Peyer's patch (tissue), 4 donors: ENCODE measurements around the gene FLT3. TPM values are rescaled to one million over a fixed set of nuclear protein-coding genes. Genes with fewer than 3 reads are reported as not detected.
"Not testable (repeated sequence)": the region's sequence is repeated elsewhere in the genome, so short reads cannot be mapped to it uniquely, and the experiment has no call there.

Source experiments
- DNase-seq, 3 donors: peaks; one replicate each; pipeline ENCODE4 v3.0.0-alpha.2; 2017 to 2019
- H3K27ac ChIP-seq, 4 donors: fragments of 200-600 bp; sonication (generic); one replicate each; pipeline ENCODE4 v1.5.1; 2016 to 2019
- H3K27me3 ChIP-seq, 2 donors: fragments of 200-600 bp; sonication (generic); one replicate each; pipeline ENCODE4 v1.5.1; 2019
- H3K36me3 ChIP-seq, 3 donors: fragments of 200-600 bp; sonication (generic); one replicate each; pipeline ENCODE4 v1.5.1; 2016 to 2019
- H3K4me1 ChIP-seq, 4 donors: fragments of 200-600 bp; sonication (generic); one replicate each; pipeline ENCODE4 v1.5.1; 2016 to 2019
- H3K4me3 ChIP-seq, 4 donors: fragments of 200-600 bp; sonication (generic); 1 replicate in 3 of 4; 2 replicates in 1 of 4; pipeline ENCODE4 v1.5.1; 2016 to 2019; ENCODE audit warnings: mild to moderate bottlenecking in 1 of 4
- H3K9me3 ChIP-seq, 4 donors: fragments of 200-600 bp; sonication (generic); one replicate each; pipeline ENCODE4 v1.5.1; 2016 to 2019; ENCODE audit warnings: mild to moderate bottlenecking in 1 of 4
- CTCF ChIP-seq, 6 experiments: fragments of 450-650 bp in 4 of 6; fragments of 200-600 bp in 2 of 6; sonication (generic) in 1 of 6; IDR thresholded peaks; one replicate each; pipeline ENCODE4 v1.5.1; 2017 to 2019; ENCODE audit warnings: antibody characterized with exemption in 6 of 6, mild to moderate bottlenecking in 3 of 6, moderate library complexity in 1 of 6
- POLR2A ChIP-seq, 2 donors: fragments of 450-650 bp; IDR thresholded peaks; one replicate each; pipeline ENCODE4 v1.5.1; 2017; ENCODE audit warnings: antibody characterized with exemption in 2 of 2, mild to moderate bottlenecking in 2 of 2, moderate library complexity in 2 of 2
- total RNA-seq, 4 donors: library from RNA; depleted of rRNA; stranded (reverse); fragments of >200 nt; gene quantifications; one replicate each; pipeline ENCODE4 v1.1.0, GENCODE V29; 2016

Gene FLT3
- 10 to 100 TPM in 1 of 4 donors, under 1 TPM in 2, not detected in 1; 0.38 to 10.7 (median 0.67) TPM for total RNA-seq

- peak within 1 kb of the TSS; percentile 48 to 73 (median 52) for H3K4me3 ChIP-seq
These were observed at the start of gene FLT3 for GRCh38 chr13:28100150-28101121. TSS of gene FLT3 (minus strand) at chr13:28100576. CDS start at chr13:28100510, 66 bp downstream.

GRCh38 chr13:28147495-28147894 is 47.1 kb upstream of the FLT3 start:
- TF ChIP-seq CTCF (IDR thresholded peaks at IDR 0.05) (no peak), POLR2A (IDR thresholded peaks at IDR 0.05) (no peak)
- no peak overlapping the region for H3K4me3 ChIP-seq
- H3K9me3 ChIP-seq = no peaks in the 10 kb centered on the region
- no peak for DNase-seq
- H3K4me1 ChIP-seq = peaks cover 0 to 14% (median 2%) of the 10 kb centered on the region in 4 donors
- no peak overlapping the region for H3K27ac ChIP-seq
- no peaks in the 10 kb centered on the region for H3K27me3 ChIP-seq
- no peaks in the 10 kb centered on the region for H3K36me3 ChIP-seq

More at GRCh38 chr13:28100150-28101121, at the start of gene FLT3:
- H3K9me3 ChIP-seq = no peaks in the 10 kb centered on the region
- H3K27me3 ChIP-seq = peaks cover 0 to 14% of the 10 kb centered on the region in 2 donors
- TF ChIP-seq CTCF (IDR thresholded peaks at IDR 0.05) (no peak), POLR2A (IDR thresholded peaks at IDR 0.05) (no peak)
- peak in 2 of 3 donors; percentile 73 to 76 for DNase-seq
- peak within 1 kb of the TSS in 1 of 4 donors; percentile 63 for H3K27ac ChIP-seq
- H3K4me1 ChIP-seq = peaks cover 0 to 15% (median 5%) of the 10 kb centered on the region in 4 donors
- no peaks in the 10 kb centered on the region for H3K36me3 ChIP-seq

DNA sequence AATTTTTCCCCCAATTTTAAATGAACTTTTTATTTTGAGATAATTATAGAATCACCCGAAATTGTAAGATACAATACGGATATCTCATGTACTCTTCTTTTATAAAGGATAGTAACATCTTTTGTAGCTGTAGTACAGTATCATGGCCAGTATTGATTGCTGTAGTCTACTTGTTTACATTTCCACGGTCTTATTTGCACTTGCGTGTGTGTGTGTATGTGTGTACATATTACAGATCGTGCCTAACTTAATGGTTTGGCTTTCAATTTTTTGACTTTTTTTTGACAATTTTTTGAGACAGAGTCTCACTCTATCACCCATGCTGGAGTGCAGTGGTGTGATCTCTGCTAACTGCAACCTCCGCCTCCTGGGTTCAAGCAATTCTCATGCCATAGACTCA is 44.7 kb upstream of the FLT3 start:
- no peaks in the 10 kb centered on the region for H3K36me3 ChIP-seq
- H3K9me3 ChIP-seq = no peaks in the 10 kb centered on the region
- H3K27ac ChIP-seq = no peak overlapping the region
- no peak for DNase-seq
- TF ChIP-seq CTCF (IDR thresholded peaks at IDR 0.05) = no peak
- no peak for TF ChIP-seq POLR2A (IDR thresholded peaks at IDR 0.05)
- H3K27me3 ChIP-seq = no peaks in the 10 kb centered on the region
- no peak overlapping the region for H3K4me3 ChIP-seq
- H3K4me1 ChIP-seq = peaks cover 0 to 19% (median 2%) of the 10 kb centered on the region in 4 donors

- peaks cover 0 to 20% (median 9%) of the 10 kb centered on the region in 4 donors for H3K4me1 ChIP-seq
- H3K36me3 ChIP-seq, H3K27me3 ChIP-seq, H3K4me3 ChIP-seq, H3K9me3 ChIP-seq, H3K27ac ChIP-seq, DNase-seq: not testable (repeated sequence)
These were observed 41.2 kb upstream of the FLT3 start for GRCh38 chr13:28141542-28141941.

- Histone ChIP-seq H3K4me3 (peak overlapping the region in 3 of 4 donors; percentile 87 to 100 (median 99)), H3K9me3 (no peaks in the 10 kb centered on the region), H3K27me3 (no peaks in the 10 kb centered on the region), H3K27ac (peak overlapping the region in 2 of 4 donors; percentile 99 to 100), H3K4me1 (peaks cover 0 to 20% (median 7%) of the 10 kb centered on the region in 4 donors), H3K36me3 (no peaks in the 10 kb centered on the region)
- TF ChIP-seq POLR2A (IDR thresholded peaks at IDR 0.05) = no peak
- no peak for TF ChIP-seq CTCF (IDR thresholded peaks at IDR 0.05)
- no peak for DNase-seq
These were observed 40.2 kb upstream of the FLT3 start for GRCh38 chr13:28140433-28141125.
